ENCODE measurements around the gene ADRA2B.

- TF ChIP-seq, protein P1, sequence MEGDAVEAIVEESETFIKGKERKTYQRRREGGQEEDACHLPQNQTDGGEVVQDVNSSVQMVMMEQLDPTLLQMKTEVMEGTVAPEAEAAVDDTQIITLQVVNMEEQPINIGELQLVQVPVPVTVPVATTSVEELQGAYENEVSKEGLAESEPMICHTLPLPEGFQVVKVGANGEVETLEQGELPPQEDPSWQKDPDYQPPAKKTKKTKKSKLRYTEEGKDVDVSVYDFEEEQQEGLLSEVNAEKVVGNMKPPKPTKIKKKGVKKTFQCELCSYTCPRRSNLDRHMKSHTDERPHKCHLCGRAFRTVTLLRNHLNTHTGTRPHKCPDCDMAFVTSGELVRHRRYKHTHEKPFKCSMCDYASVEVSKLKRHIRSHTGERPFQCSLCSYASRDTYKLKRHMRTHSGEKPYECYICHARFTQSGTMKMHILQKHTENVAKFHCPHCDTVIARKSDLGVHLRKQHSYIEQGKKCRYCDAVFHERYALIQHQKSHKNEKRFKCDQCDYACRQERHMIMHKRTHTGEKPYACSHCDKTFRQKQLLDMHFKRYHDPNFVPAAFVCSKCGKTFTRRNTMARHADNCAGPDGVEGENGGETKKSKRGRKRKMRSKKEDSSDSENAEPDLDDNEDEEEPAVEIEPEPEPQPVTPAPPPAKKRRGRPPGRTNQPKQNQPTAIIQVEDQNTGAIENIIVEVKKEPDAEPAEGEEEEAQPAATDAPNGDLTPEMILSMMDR (conservative IDR thresholded peaks at IDR 0.05; ENCODE audit: low read length) = no peak
- TF ChIP-seq EZH2phosphoT487 (IDR thresholded peaks at IDR 0.05; ENCODE audit: borderline replicate concordance) = no peak
Observed at GRCh38 chr2:96152304-96153161, 36.2 kb upstream of the ADRA2B start.
